GM19240 (cell line): ENCODE data around the gene PRICKLE2.

Source experiments
- DNase-seq: peaks from one replicate; pipeline ENCODE4 v3.0.0; 2011; ENCODE audit warnings: low spot score; ENCODE audit not compliant: insufficient read length

Gene PRICKLE2

DNA sequence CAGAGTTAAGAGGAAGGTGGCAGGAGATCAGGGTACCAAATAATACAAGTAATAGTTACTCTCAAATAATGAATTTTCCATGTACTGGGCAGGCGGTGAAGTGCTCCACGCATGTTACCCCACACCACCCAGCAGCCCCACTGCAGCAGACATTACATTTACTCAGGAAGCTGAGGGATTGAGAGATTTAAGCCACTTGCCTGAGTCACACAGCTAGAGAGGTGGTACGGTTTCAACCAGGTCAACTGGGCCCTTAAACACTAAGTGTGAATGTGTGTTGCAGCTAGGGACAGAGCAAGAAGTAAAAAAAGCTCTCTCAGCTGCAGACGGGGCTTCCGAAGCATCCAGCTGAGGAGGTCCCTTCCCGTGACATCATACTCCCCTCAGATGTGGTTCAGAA, 91.3 kb downstream of the PRICKLE2 start:
- DNase-seq, result no peak

DNA sequence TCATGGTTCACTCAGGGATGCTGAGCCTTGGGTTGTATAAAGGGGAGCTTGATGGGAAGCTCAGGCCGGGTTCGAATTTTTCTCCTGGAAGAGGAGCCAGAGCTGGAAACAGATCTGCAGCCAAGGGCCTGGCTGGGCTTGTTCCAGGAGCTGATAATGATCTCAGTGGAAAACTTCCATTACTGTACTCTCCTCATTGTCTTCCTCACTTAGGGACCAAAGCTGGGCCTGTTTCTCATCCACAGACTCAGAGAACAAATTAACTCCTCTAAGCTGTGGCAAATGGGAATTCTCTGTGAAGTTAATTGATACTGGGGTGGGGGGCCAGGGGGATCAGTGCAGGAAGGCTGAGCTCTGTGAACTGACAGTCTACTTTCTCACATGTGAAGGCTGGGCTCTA, 92.0 kb downstream of the PRICKLE2 start:
- DNase-seq, result no peak

DNA sequence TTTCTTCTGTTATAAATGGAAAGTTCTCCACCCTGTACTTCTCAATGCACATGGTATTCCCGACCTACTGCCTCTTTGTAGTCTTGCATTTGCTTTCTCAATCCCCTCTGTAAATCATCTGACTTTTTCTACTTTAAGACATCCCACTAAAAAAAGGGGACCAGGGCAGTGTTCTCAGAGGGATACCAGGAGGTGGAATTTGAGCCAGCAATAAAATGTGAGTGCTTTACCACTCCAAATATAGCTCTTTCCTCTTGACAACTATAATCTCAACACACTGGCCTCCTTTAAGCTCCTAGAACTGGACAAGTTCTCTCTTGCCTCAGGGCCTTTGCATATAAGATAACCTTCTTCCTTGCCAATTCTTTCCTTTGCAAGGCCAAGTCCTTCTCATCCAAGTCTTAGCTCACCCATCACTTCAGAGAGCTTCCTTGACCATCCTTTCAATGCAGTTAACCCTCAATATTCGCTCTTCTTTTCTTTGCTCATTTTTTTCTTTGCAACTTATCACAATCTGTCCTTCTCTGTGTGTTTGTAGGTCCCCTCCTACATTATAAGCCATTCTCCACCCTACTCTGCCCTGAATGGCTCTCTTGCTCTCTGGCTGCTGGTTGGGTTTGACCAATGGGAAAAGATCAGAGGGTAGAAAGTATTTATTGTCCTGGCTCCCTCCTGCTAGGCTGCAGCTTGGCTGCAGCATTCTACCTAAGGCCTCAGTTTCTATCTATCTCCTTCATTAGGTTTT, 93.4 kb downstream of the PRICKLE2 start:
- no peak for DNase-seq

DNA sequence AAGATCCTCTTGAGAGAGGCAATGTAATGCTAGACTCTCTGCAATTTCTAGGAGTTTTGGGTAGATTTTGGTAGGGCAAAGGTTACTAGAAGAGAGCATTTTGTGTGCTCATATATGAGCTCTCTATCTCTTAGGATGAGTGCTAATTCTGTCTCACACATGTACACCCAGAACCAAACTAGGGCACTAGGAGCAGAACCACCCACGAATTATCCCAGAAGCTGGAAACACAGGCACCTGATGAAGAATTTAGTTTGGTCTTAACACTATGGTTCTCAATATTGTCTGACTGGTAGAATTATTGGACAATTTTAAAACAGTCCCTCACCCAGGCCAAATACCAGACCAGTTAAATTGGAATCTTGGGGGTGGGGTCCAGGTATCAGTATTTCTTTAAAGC, 94.8 kb downstream of the PRICKLE2 start:
- no peak for DNase-seq

DNA sequence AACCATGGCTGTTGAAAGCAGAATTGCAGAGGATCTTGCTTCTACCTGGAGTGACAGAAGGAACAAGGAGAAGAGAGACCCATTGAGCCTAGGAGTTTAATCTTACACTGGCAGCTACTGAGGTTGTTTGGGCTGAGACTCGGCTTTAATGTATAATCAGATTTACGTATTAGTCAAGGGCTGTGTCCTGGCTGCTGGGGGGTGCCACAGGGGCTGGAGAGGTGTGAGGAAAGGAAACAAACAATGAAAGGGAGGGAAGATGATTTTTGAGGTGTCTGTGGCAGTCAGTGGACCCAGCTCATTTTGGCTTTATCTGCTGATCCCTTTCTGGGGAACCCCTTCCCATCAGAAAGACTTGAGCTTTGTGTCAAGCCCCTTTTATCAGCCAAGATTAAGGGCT, 95.7 kb downstream of the PRICKLE2 start:
- no peak for DNase-seq

DNA sequence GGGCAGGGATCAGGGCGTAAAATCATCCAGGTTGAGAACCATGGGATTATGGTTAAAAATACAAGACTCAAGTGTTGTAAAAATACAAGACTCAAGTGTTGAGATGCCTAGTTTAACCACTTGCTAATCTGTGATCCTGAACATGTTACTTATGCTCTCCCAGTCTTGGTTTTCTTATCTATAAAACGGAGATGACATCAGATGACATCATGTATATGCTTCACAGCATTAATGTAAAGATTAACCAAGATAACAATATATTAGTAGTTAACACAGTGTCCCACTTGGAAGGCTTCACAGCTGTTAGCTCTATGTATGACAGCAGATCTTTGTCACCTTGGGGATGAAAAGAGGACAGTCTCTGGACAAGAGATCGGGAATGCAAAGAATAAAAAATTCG, 96.2 kb downstream of the PRICKLE2 start:
- no peak for DNase-seq

DNA sequence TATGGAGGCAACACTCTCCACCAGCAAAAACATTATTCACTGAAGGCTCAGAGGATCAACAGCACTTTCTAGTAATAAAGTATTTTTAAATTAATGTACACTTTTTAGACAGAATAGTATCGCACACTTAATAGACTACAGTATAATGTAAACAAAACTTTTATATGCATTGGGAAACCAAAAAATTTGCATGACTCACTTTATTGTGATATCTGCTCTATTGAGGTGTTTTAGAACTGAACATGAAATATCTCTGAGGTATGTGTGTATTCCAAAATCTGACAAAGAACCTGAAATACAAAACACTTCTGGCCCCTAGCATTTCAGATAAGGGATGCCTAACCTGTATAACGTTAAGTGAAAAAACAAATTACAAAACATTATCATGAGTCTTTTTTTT, 99.7 kb downstream of the PRICKLE2 start:
- no peak for DNase-seq

DNA sequence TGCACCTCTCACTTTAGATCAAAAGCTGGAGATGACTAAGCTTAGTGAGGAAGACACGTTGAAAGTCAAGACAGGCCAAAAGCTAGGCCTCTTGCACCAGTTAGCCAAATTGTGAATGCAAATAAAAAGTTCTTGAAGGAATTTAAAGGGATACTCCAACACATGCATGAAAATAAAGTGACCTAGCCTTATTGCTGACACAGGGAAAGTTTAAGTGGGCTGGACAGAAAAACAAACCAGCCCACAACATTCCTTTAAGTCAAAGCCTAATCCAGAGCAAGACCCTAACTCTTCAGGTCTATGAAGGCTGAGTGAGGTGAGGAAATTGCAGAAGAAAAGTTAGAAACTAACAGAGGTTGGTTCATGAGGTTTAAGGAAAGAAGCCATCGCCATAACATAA, 101.3 kb downstream of the PRICKLE2 start:
- no peak for DNase-seq

DNA sequence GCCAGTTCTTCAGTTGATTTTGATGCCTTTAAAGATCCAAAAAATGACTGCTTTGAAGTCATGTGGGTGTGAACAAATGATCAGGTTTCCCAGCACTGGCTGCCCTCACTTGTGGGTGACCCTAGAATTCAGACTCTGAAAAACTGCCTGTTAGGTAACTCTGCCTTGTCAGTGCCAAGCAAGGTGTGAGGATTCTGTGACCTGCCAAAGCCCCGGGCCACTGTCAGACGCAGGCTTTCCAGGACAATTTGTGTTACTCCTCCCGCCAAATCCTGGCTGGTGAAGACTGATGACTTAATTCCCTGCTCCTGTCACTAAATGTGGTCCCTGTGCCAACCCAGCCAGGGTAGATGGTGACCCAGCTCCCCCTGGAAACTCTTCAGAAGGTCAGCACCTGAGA, 102.8 kb downstream of the PRICKLE2 start:
- DNase-seq, result no peak

DNA sequence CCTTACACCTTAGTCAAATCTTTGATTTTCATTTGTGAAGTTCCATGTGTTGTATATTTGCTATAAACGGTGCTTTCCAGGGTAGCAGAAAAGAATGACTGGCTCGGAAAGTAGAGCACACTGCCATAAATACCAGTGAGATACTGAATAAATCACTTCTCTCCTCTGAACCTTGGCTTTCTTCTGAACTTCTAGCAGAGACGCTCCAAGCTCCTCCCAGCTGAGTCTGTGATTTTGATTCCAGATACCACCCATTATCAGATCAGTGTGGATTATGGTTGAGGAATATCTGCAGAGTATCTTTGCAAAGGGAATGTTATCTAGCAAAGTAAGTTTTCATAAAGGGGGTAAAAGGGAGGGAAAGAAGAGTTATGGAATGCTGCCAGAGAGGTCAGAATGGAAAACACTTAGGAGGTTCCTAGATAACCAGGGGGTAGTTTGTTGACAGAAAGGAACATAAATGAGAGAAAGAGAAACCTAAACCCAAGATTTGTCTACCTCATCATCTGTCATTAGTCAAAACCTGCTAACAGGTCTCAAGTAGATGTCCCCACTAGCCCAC, 103.4 kb downstream of the PRICKLE2 start:
- no peak for DNase-seq

DNA sequence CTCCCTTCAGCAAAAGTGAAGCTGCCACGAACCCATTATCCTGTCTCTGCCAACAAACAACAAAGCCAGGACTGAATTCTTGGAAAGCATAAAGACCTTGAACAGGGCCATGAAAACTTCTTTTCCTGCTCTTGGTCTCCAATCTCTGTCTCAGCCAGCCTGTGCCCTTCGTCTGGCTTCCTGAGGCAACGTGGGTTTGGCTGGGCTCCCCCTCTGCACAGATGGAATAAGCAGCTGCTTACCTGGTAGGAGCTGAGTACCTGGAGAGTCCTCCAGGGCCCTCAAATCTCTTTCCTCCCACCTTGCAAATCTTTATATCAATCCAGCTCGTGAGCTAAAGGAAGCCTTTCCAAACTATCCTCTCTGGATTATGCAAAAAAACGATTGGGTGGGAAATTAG, 104.4 kb downstream of the PRICKLE2 start:
- no peak for DNase-seq

DNA sequence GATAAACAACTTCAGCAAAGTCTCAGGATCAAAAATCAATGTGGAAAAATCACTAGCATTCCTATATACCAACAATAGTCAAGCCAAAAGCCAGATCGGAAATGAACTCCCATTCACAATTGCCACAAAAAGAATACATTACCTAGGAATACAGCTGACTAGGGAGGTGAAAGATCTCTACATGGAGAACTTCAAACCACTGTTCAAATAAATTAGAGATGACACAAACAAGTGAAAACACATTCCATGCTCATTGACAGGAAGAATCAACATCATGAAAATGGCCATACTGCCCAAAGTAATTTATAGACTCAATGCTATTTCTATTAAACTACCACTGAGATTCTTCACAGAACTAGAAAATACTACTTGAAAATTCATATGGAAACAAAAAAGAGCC, 107.8 kb downstream of the PRICKLE2 start:
- DNase-seq, result no peak

DNA sequence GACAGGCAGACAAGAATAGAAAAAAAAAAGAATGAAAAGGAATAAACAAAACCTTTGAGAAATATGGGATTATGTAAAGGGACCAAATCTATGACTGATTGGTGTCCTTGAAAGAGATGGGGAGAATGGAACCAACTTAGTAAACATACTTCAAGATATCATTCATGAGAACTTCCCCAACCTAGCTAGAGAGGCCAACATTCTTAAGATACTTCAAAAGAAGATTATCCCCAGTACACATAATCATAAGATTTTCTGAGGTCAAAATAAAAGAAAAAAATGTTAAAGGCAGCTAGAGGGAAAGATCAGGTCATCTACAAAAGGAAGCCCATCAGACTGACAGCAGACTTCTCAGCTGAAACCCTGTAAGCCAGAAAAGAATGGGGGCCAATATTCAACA, 110.6 kb downstream of the PRICKLE2 start:
- DNase-seq, result no peak

DNA sequence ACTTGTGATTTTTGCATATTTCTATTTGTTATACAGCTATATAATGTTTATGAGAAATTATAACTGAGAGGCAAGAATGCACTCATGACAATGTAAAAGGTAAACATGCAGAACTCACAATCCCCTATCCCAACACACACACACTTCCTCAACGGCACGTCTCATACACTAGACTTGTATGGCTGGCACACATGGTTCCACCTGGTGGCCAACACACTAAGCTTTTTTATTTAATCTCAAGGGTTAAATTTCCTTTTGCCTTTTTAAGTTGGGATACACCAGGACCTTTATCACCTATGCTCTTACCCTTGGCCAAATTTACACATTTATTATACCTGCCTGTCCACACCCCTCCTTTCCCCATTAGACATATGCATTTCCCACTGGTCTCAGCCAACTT, 113.4 kb downstream of the PRICKLE2 start:
- DNase-seq, result no peak

DNA sequence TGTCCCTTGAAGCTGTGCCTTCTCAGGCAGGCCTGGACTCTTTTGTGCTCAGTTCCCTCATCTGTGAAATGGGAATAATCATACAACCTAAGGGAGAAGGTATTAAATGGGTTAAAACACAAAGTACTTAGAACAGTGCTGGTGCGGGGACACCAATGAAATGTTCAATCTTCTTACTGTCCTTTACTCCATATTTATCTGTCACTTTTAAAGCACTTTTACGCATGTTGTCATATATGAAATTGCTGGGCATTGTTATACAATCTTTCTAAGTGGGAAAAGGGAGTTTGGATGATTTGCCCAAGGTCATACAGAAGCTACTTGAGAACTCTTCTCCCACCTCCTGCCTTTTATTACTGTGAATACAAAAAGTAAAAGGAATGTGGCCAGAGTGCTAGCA, 114.2 kb downstream of the PRICKLE2 start:
- DNase-seq, result no peak

DNA sequence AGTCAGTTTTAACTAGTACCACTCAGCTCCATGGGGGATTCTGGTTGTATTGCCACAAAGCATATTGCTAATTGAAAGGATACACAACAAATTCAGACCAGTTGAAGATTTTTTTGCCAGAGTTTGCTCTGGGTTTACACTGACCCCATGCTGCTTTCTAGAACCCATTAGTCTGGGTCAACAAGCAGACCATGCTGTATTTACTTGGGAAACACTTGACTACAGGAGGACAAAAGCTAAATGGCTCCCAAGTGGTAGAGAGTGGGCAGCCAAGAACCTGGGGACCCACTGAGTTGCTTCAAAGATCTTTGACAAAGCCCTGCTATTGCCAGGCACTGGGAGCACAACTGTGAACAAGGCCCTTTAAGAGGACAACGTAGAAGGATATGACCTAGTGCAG, 115.2 kb downstream of the PRICKLE2 start:
- no peak for DNase-seq

DNA sequence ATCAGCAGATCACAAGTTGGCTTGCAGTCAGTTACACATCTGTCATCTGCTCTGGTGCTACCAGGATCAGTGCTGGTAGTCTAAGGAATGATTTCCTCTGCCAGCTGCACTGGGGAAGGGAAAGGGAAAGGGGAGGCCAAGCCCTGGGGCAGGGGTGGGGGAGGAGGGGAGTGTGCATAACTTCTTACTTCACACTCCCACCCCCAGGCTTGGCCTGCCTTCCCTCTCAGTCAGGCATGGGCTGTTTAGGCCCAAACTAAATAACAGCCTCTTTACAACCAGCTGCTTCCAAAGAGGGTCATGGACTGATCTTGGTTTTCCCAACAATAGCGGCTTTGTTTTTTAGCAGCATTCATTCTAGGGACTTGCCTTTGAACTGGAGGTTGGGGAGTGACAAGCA, 115.8 kb downstream of the PRICKLE2 start:
- no peak for DNase-seq

DNA sequence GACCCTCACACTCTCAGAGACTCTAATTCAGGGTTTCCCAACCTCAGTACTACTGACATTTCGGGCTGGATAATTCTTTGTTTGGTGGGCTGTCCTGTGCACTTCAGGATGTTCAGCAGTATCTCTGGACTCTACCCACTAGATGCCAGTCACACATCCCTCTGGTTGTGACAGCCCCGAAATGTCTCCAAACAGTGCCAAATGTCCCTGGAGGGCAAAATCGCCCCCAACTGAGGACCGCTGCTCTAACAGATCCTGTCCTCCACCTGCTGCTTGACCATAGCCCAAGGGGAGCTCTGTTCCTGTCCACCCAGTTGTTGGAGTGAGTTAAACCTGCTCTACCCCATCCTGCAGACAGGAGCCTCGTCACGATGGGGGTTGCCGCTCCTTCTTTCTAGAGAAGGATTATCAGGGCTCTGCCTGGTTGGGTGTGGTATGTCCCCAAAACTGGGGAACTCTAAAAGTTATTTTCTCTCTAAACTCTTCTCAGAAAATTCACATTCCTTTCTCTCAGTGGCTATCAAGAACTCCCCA, 116.4 kb downstream of the PRICKLE2 start:
- DNase-seq, result no peak

DNA sequence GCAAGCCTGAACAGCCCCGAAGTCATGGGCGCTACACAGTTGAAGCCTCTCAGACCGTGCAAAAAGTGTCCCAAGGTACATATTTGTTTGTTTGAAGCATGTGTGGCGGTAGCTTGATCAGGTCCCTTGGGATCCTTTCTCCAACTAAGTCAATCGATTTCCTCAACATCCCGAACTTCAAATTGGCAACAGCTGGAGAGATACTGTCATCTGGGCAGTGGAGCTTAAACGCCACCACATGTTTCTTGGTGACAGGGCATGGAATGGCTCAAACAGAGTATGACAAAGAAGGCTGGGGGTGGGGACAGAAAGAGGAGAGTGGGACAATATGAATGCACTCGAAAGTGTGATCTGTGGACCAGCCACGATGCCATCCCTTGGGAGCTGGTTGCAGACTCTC, 117.0 kb downstream of the PRICKLE2 start:
- no peak for DNase-seq

DNA sequence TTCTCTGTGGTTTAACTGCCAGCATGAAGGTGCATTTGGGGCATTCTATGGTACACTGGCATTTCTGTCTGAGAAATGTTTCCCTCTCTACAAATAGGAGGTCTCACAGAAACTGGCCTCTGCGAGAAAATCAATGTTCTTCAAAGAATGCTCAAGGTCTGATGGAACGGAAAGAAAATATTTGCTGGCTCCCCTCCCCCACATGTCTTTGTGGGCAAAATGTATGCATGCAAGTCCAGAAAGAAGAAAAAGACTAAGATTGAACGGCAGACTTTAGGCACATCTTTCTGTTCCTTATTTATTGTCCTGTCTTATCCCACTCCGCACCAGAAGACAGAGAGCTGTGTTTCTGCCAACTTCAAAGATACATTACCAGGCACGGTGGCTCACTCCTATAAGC, 118.1 kb downstream of the PRICKLE2 start:
- DNase-seq, result no peak

DNA sequence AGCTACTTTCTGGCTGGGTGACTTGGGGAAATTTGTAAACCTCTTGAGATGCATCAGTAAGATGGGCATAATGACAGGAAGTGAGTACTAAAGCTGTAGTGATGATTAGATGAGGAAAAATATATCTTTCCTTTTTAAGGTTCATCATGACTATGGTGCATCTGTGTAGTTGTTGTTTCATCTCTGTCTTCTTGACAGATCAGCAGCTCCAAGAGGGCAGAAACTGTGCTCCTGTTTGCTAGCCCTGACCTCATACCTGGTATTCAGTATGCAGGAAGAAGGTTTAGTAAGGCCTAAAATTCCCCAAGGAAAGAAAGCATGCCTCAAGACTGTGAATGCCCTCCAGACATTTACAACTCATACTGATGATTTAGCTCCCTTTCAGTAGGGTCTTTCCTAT, 119.5 kb downstream of the PRICKLE2 start:
- DNase-seq, result no peak

DNA sequence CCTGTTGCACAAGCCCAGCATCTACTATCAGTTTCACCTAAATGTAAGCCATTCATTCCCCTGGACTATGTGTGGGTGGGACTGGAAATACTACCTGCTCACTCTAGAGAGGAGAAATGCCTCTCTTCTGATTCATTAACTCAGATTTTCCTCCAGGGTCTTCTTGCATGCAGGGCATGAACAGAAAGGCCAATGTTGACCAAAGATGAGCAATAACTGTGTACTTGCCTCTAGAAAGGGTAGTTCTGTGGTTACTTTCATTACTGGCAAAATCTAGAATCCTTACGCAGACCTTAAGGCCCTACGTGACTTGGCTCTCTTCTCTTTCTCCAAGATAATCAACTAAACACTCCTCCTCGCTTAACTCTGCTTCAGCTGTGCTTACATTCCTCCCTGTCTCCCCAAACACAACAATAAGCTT, 120.6 kb downstream of the PRICKLE2 start:
- no peak for DNase-seq

DNA sequence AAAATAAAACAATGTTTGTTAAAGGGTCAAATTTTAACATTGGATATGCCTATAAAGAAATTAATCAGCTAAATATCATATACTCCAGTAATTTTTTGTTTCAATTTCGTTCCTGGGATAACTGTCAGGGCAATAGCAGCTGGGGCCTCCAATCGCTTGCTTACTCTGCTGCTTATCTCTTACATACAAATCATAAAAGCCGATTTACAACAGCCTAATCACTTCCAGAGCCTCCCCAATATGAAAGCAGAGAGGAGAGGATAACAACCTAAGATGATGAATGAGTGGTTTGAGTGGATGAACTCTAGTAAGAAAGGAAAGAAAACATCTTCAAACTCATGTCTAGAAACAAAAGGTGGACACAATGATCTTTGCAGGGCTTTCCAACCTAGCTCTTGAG, 121.3 kb downstream of the PRICKLE2 start:
- no peak for DNase-seq
